Coronary artery (tissue), 2 donors: ENCODE data around the gene ADCY1.

Source experiments
- DNase-seq: peaks from one replicate; pipeline ENCODE4 v3.0.0-alpha.2; 2017; ENCODE audit warnings: low spot score
- H3K27ac ChIP-seq, 2 donors: fragments of 200-600 bp; sonication (generic); one replicate each; pipeline ENCODE4 v1.5.1; 2016 to 2019
- H3K4me3 ChIP-seq: fragments of 200-600 bp; sonication (generic); 2 replicates; pipeline ENCODE4 v1.5.1; 2016; ENCODE audit warnings: mild to moderate bottlenecking, moderate library complexity
- CTCF ChIP-seq: fragments of 200-600 bp; sonication (generic); IDR thresholded peaks from one replicate; pipeline ENCODE4 v1.5.1; 2019; ENCODE audit warnings: antibody characterized with exemption

ADCY1 gene

GRCh38 chr7:45570797-45571196 lies 3.4 kb upstream of the ADCY1 start:
- no peak overlapping the region for H3K4me3 ChIP-seq
- peak; percentile 43 for DNase-seq
- TF ChIP-seq CTCF: no peak
- H3K27ac ChIP-seq: no peak overlapping the region

- DNase-seq: peak; percentile 36
- Histone ChIP-seq H3K4me3 (no peak overlapping the region), H3K27ac (no peak overlapping the region)
- TF ChIP-seq CTCF: no peak
These were observed 964 bp upstream of the ADCY1 start for GRCh38 chr7:45573204-45573603.

GRCh38 chr7:45574416-45574668 lies 174 bp downstream of the ADCY1 start:
- DNase-seq: no peak
- H3K4me3 ChIP-seq: peak overlapping the region; percentile 78

GRCh38 chr7:45574669-45575500 lies 717 bp downstream of the ADCY1 start:
- Histone ChIP-seq H3K4me3 (peak overlapping the region; percentile 78), H3K27ac (no peak overlapping the region)
- DNase-seq: peak; percentile 63
- no peak for TF ChIP-seq CTCF

More at GRCh38 chr7:45574416-45574668, 174 bp downstream of the ADCY1 start:
- no peak overlapping the region for H3K27ac ChIP-seq
- TF ChIP-seq CTCF: no peak

- Histone ChIP-seq H3K4me3 (peak overlapping the region; percentile 78), H3K27ac (no peak overlapping the region)
- peak; percentile 73 for DNase-seq
- no peak for TF ChIP-seq CTCF
These were observed 1.5 kb downstream of the ADCY1 start for GRCh38 chr7:45575501-45576248.

GRCh38 chr7:45576249-45576929 lies 2.2 kb downstream of the ADCY1 start:
- DNase-seq: peak; percentile 59
- no peak for TF ChIP-seq CTCF
- Histone ChIP-seq H3K27ac (no peak overlapping the region), H3K4me3 (peak overlapping the region; percentile 78)
